Measurements from ENCODE around the gene ZFAND3.

The ZFAND3 gene

GRCh38 chr6:37798436-37799262 lies 20.9 kb upstream of the ZFAND3 start:
- no peak for TF ChIP-seq CTCF (IDR thresholded peaks at IDR 0.05)
- no peak for DNase-seq (ENCODE audit: low spot score)
- H3K27ac ChIP-seq = no peak overlapping the region
- H3K4me3 ChIP-seq = no peak overlapping the region

- no peak for DNase-seq (ENCODE audit: low spot score)
- no peak for TF ChIP-seq CTCF (IDR thresholded peaks at IDR 0.05)
- no peak overlapping the region for H3K4me3 ChIP-seq
- H3K27ac ChIP-seq = no peak overlapping the region
These were observed 20.3 kb upstream of the ZFAND3 start for GRCh38 chr6:37799263-37799644.

GRCh38 chr6:37800703-37801604 lies 18.6 kb upstream of the ZFAND3 start:
- TF ChIP-seq CTCF (IDR thresholded peaks at IDR 0.05) = no peak
- H3K4me3 ChIP-seq = no peak overlapping the region
- DNase-seq (ENCODE audit: low spot score) = no peak
- no peak overlapping the region for H3K27ac ChIP-seq

GRCh38 chr6:37801605-37801940 lies 18.0 kb upstream of the ZFAND3 start:
- TF ChIP-seq CTCF (IDR thresholded peaks at IDR 0.05) = no peak
- Histone ChIP-seq H3K27ac (no peak overlapping the region), H3K4me3 (no peak overlapping the region)
- DNase-seq (ENCODE audit: low spot score) = no peak

- H3K4me3 ChIP-seq = no peak overlapping the region
- no peak for DNase-seq (ENCODE audit: low spot score)
- no peak for TF ChIP-seq CTCF (IDR thresholded peaks at IDR 0.05)
- no peak overlapping the region for H3K27ac ChIP-seq
These were observed 16.7 kb upstream of the ZFAND3 start for GRCh38 chr6:37802810-37803209.

GRCh38 chr6:37804586-37804985 lies 14.9 kb upstream of the ZFAND3 start:
- H3K27ac ChIP-seq = no peak overlapping the region
- no peak for DNase-seq (ENCODE audit: low spot score)
- TF ChIP-seq CTCF (IDR thresholded peaks at IDR 0.05) = no peak
- no peak overlapping the region for H3K4me3 ChIP-seq
